ENCODE measurements around the gene RHOT2.

RHOT2 gene

GRCh38 chr16:660132-660458 is 7.8 kb upstream of the RHOT2 start:
- Histone ChIP-seq H3K27me3 (ENCODE audit: control insufficient read depth in 5 of 5, insufficient read depth in 4 of 5, low read length in 5 of 5) (no peaks in the 10 kb centered on the region), H3K27ac (ENCODE audit: low read depth, low read length) (no peak overlapping the region), H3K4me1 (ENCODE audit: control insufficient read depth in 5 of 5, insufficient read depth in 5 of 5, low read length in 5 of 5) (peaks cover 0 to 14% (median 12%) of the 10 kb centered on the region in 5 donors), H3K4me3 (ENCODE audit: low read depth in 1 of 5, low read length in 5 of 5) (peak overlapping the region in 2 of 5 donors; percentile 45 to 49), H3K9ac (ENCODE audit: low read length in 5 of 5) (no peak overlapping the region), H3K36me3 (ENCODE audit: control insufficient read depth in 5 of 5, insufficient read depth in 5 of 5, low read length in 5 of 5) (peaks cover 0 to 24% (median 13%) of the 10 kb centered on the region in 5 donors), H3K9me3 (ENCODE audit: control insufficient read depth in 5 of 5, low read length in 5 of 5) (no peaks in the 10 kb centered on the region)

GRCh38 chr16:660459-661183 is 7.3 kb upstream of the RHOT2 start:
- H3K9ac ChIP-seq (ENCODE audit: low read length in 5 of 5), result peak overlapping the region in 1 of 5 donors; percentile 64

GRCh38 chr16:661184-661821 is 6.6 kb upstream of the RHOT2 start:
- H3K4me3 ChIP-seq (ENCODE audit: low read depth in 1 of 5, low read length in 5 of 5), result peak overlapping the region in 2 of 5 donors; percentile 29 to 50
- H3K27me3 ChIP-seq (ENCODE audit: control insufficient read depth in 5 of 5, insufficient read depth in 4 of 5, low read length in 5 of 5), result no peaks in the 10 kb centered on the region
- H3K4me1 ChIP-seq (ENCODE audit: control insufficient read depth in 5 of 5, insufficient read depth in 5 of 5, low read length in 5 of 5), result peaks cover 0 to 14% (median 12%) of the 10 kb centered on the region in 5 donors
- H3K9me3 ChIP-seq (ENCODE audit: control insufficient read depth in 5 of 5, low read length in 5 of 5), result no peaks in the 10 kb centered on the region
- H3K36me3 ChIP-seq (ENCODE audit: control insufficient read depth in 5 of 5, insufficient read depth in 5 of 5, low read length in 5 of 5), result peaks cover 0 to 16% (median 5%) of the 10 kb centered on the region in 5 donors
- H3K9ac ChIP-seq (ENCODE audit: low read length in 5 of 5), result peak overlapping the region in 1 of 5 donors; percentile 64
- H3K27ac ChIP-seq (ENCODE audit: low read depth, low read length), result no peak overlapping the region

More at GRCh38 chr16:660459-661183, 7.3 kb upstream of the RHOT2 start:
- no peak overlapping the region for H3K27ac ChIP-seq (ENCODE audit: low read depth, low read length)
- H3K4me1 ChIP-seq (ENCODE audit: control insufficient read depth in 5 of 5, insufficient read depth in 5 of 5, low read length in 5 of 5), result peaks cover 0 to 14% (median 12%) of the 10 kb centered on the region in 5 donors
- peak overlapping the region in 2 of 5 donors; percentile 45 to 50 for H3K4me3 ChIP-seq (ENCODE audit: low read depth in 1 of 5, low read length in 5 of 5)
- H3K9me3 ChIP-seq (ENCODE audit: control insufficient read depth in 5 of 5, low read length in 5 of 5), result no peaks in the 10 kb centered on the region
- H3K36me3 ChIP-seq (ENCODE audit: control insufficient read depth in 5 of 5, insufficient read depth in 5 of 5, low read length in 5 of 5), result peaks cover 0 to 19% (median 8%) of the 10 kb centered on the region in 5 donors
- H3K27me3 ChIP-seq (ENCODE audit: control insufficient read depth in 5 of 5, insufficient read depth in 4 of 5, low read length in 5 of 5), result no peaks in the 10 kb centered on the region

GRCh38 chr16:662095-662494 is 5.8 kb upstream of the RHOT2 start:
- peaks cover 0 to 16% (median 13%) of the 10 kb centered on the region in 5 donors for H3K4me1 ChIP-seq (ENCODE audit: control insufficient read depth in 5 of 5, insufficient read depth in 5 of 5, low read length in 5 of 5)
- H3K9me3 ChIP-seq (ENCODE audit: control insufficient read depth in 5 of 5, low read length in 5 of 5), result no peaks in the 10 kb centered on the region
- H3K27me3 ChIP-seq (ENCODE audit: control insufficient read depth in 5 of 5, insufficient read depth in 4 of 5, low read length in 5 of 5), result no peaks in the 10 kb centered on the region
- no peak overlapping the region for H3K9ac ChIP-seq (ENCODE audit: low read length in 5 of 5)
- H3K27ac ChIP-seq (ENCODE audit: low read depth, low read length), result no peak overlapping the region
- peaks cover 0 to 12% (median 0%) of the 10 kb centered on the region in 5 donors for H3K36me3 ChIP-seq (ENCODE audit: control insufficient read depth in 5 of 5, insufficient read depth in 5 of 5, low read length in 5 of 5)
- no peak overlapping the region for H3K4me3 ChIP-seq (ENCODE audit: low read depth in 1 of 5, low read length in 5 of 5)

- no peak overlapping the region for H3K9ac ChIP-seq (ENCODE audit: low read length in 5 of 5)
- peaks cover 0 to 12% (median 0%) of the 10 kb centered on the region in 5 donors for H3K36me3 ChIP-seq (ENCODE audit: control insufficient read depth in 5 of 5, insufficient read depth in 5 of 5, low read length in 5 of 5)
- peaks cover 2 to 21% (median 18%) of the 10 kb centered on the region in 5 donors for H3K4me1 ChIP-seq (ENCODE audit: control insufficient read depth in 5 of 5, insufficient read depth in 5 of 5, low read length in 5 of 5)
- no peak overlapping the region for H3K27ac ChIP-seq (ENCODE audit: low read depth, low read length)
- no peaks in the 10 kb centered on the region for H3K9me3 ChIP-seq (ENCODE audit: control insufficient read depth in 5 of 5, low read length in 5 of 5)
- H3K4me3 ChIP-seq (ENCODE audit: low read depth in 1 of 5, low read length in 5 of 5), result no peak overlapping the region
- H3K27me3 ChIP-seq (ENCODE audit: control insufficient read depth in 5 of 5, insufficient read depth in 4 of 5, low read length in 5 of 5), result no peaks in the 10 kb centered on the region
Measured at GRCh38 chr16:662597-662996, 5.3 kb upstream of the RHOT2 start.

GRCh38 chr16:666572-666971 is 1.4 kb upstream of the RHOT2 start:
- no peaks in the 10 kb centered on the region for H3K27me3 ChIP-seq (ENCODE audit: control insufficient read depth in 5 of 5, insufficient read depth in 4 of 5, low read length in 5 of 5)
- H3K27ac ChIP-seq (ENCODE audit: low read depth, low read length), result no peak overlapping the region
- peaks cover 0 to 25% (median 24%) of the 10 kb centered on the region in 5 donors for H3K36me3 ChIP-seq (ENCODE audit: control insufficient read depth in 5 of 5, insufficient read depth in 5 of 5, low read length in 5 of 5)
- peaks cover 2 to 26% (median 21%) of the 10 kb centered on the region in 5 donors for H3K4me1 ChIP-seq (ENCODE audit: control insufficient read depth in 5 of 5, insufficient read depth in 5 of 5, low read length in 5 of 5)
- H3K9me3 ChIP-seq (ENCODE audit: control insufficient read depth in 5 of 5, low read length in 5 of 5), result no peaks in the 10 kb centered on the region
- H3K9ac ChIP-seq (ENCODE audit: low read length in 5 of 5), result no peak overlapping the region
- no peak overlapping the region for H3K4me3 ChIP-seq (ENCODE audit: low read depth in 1 of 5, low read length in 5 of 5)

GRCh38 chr16:667113-667779 is 686 bp upstream of the RHOT2 start:
- H3K4me1 ChIP-seq (ENCODE audit: control insufficient read depth in 5 of 5, insufficient read depth in 5 of 5, low read length in 5 of 5), result peaks cover 2 to 24% (median 21%) of the 10 kb centered on the region in 5 donors
- peaks cover 0 to 32% (median 30%) of the 10 kb centered on the region in 5 donors for H3K36me3 ChIP-seq (ENCODE audit: control insufficient read depth in 5 of 5, insufficient read depth in 5 of 5, low read length in 5 of 5)
- H3K4me3 ChIP-seq (ENCODE audit: low read depth in 1 of 5, low read length in 5 of 5), result peak overlapping the region; percentile 17 to 80 (median 44)
- H3K9ac ChIP-seq (ENCODE audit: low read length in 5 of 5), result peak overlapping the region in 4 of 5 donors; percentile 10 to 85 (median 68)
- H3K9me3 ChIP-seq (ENCODE audit: control insufficient read depth in 5 of 5, low read length in 5 of 5), result no peaks in the 10 kb centered on the region
- peak overlapping the region; percentile 62 for H3K27ac ChIP-seq (ENCODE audit: low read depth, low read length)
- no peaks in the 10 kb centered on the region for H3K27me3 ChIP-seq (ENCODE audit: control insufficient read depth in 5 of 5, insufficient read depth in 4 of 5, low read length in 5 of 5)

GRCh38 chr16:668519-669171 is 713 bp downstream of the RHOT2 start:
- Histone ChIP-seq H3K27ac (ENCODE audit: low read depth, low read length) (peak overlapping the region; percentile 62), H3K27me3 (ENCODE audit: control insufficient read depth in 5 of 5, insufficient read depth in 4 of 5, low read length in 5 of 5) (no peaks in the 10 kb centered on the region), H3K4me3 (ENCODE audit: low read depth in 1 of 5, low read length in 5 of 5) (peak overlapping the region in 4 of 5 donors; percentile 67 to 80 (median 76)), H3K36me3 (ENCODE audit: control insufficient read depth in 5 of 5, insufficient read depth in 5 of 5, low read length in 5 of 5) (peaks cover 0 to 46% (median 44%) of the 10 kb centered on the region in 5 donors), H3K9ac (ENCODE audit: low read length in 5 of 5) (peak overlapping the region; percentile 26 to 96 (median 84)), H3K9me3 (ENCODE audit: control insufficient read depth in 5 of 5, low read length in 5 of 5) (no peaks in the 10 kb centered on the region), H3K4me1 (ENCODE audit: control insufficient read depth in 5 of 5, insufficient read depth in 5 of 5, low read length in 5 of 5) (peaks cover 2 to 24% (median 21%) of the 10 kb centered on the region in 5 donors)

- H3K27ac ChIP-seq (ENCODE audit: low read depth, low read length), result no peak overlapping the region
- no peaks in the 10 kb centered on the region for H3K9me3 ChIP-seq (ENCODE audit: control insufficient read depth in 5 of 5, low read length in 5 of 5)
- H3K4me3 ChIP-seq (ENCODE audit: low read depth in 1 of 5, low read length in 5 of 5), result peak overlapping the region in 1 of 5 donors; percentile 80
- peak overlapping the region in 1 of 5 donors; percentile 96 for H3K9ac ChIP-seq (ENCODE audit: low read length in 5 of 5)
- H3K4me1 ChIP-seq (ENCODE audit: control insufficient read depth in 5 of 5, insufficient read depth in 5 of 5, low read length in 5 of 5), result peaks cover 2 to 24% (median 22%) of the 10 kb centered on the region in 5 donors
- H3K27me3 ChIP-seq (ENCODE audit: control insufficient read depth in 5 of 5, insufficient read depth in 4 of 5, low read length in 5 of 5), result no peaks in the 10 kb centered on the region
- peaks cover 0 to 52% (median 47%) of the 10 kb centered on the region in 5 donors for H3K36me3 ChIP-seq (ENCODE audit: control insufficient read depth in 5 of 5, insufficient read depth in 5 of 5, low read length in 5 of 5)
Measured at GRCh38 chr16:669666-670065, 1.7 kb downstream of the RHOT2 start.
